HepG2 (cell line): ENCODE measurements around the gene CMIP. TPM values are rescaled to one million over a fixed set of nuclear protein-coding genes. Genes with fewer than 3 reads are reported as not detected.

Experiments used
- AKNA ChIP-seq: sonication (generic); formaldehyde crosslinking; IDR thresholded peaks from 2 replicates; pipeline ENCODE4 v1.4.0; 2020; ENCODE audit warnings: missing genetic modification reagents, borderline replicate concordance
- CCAR2 ChIP-seq: fragments of 200-400 bp; formaldehyde crosslinking; optimal IDR thresholded peaks from 2 replicates; pipeline ENCODE3; 2018; ENCODE audit warnings: low read depth, mild to moderate bottlenecking, low read length, moderate library complexity
- MAFF ChIP-seq: IDR thresholded peaks from 2 replicates; pipeline ENCODE4 v1.6.1; 2011; ENCODE audit warnings: low read depth, low read length, improper control_type of control experiment
- MIER2 ChIP-seq: IDR thresholded peaks from 2 replicates; pipeline ENCODE4 v1.6.1; 2016; ENCODE audit warnings: missing biosample characterization, missing genetic modification reagents
- MNT ChIP-seq: fragments of 450-650 bp; IDR thresholded peaks from 2 replicates; pipeline ENCODE4 v1.6.1; 2016
- PCBP2 ChIP-seq: fragments of 200-400 bp; formaldehyde crosslinking; optimal IDR thresholded peaks from 2 replicates; pipeline ENCODE3; 2018; ENCODE audit warnings: low read length, low read depth; ENCODE audit not compliant: poor library complexity, severe bottlenecking
- RBM22 ChIP-seq: fragments of 200-400 bp; formaldehyde crosslinking; optimal IDR thresholded peaks from 2 replicates; pipeline ENCODE3; 2017; ENCODE audit warnings: mild to moderate bottlenecking, low read length, moderate library complexity
- ZNF263 ChIP-seq: sonication (generic); formaldehyde crosslinking; IDR thresholded peaks from 2 replicates; pipeline ENCODE4 v1.4.0; 2020; ENCODE audit warnings: missing genetic modification reagents
- ZNF607 ChIP-seq: sonication (generic); formaldehyde crosslinking; IDR thresholded peaks from 2 replicates; pipeline ENCODE4 v1.5.1; 2020; ENCODE audit warnings: missing genetic modification reagents, mild to moderate bottlenecking, borderline replicate concordance
- ZNF687 ChIP-seq: sonication (generic); formaldehyde crosslinking; IDR thresholded peaks from 2 replicates; pipeline ENCODE4 v1.5.1; 2020; ENCODE audit warnings: mild to moderate bottlenecking, missing genetic modification reagents, moderate library complexity
- ZSCAN9 ChIP-seq: IDR thresholded peaks from 2 replicates; pipeline ENCODE4 v1.6.1; 2016; ENCODE audit warnings: borderline replicate concordance
- polyA plus RNA-seq, 8 experiments: library from polyadenylated mRNA; depleted of rRNA in 3 of 8; stranded (reverse) in 7 of 8; unstranded in 1 of 8; fragments of >200 nt; fragmentation: Illumina TruSeq in 4 of 8; extraction: Trizol in 4 of 8; gene quantifications; 2 replicates each; pipeline versions ENCODE4 v1.2.1 to v1.2.3, GENCODE V29; 2011 to 2016; ENCODE audit warnings: low read depth in 4 of 8, missing spikeins in 1 of 8, mixed read lengths in 1 of 8; ENCODE audit not compliant: insufficient read depth in 1 of 8
- total RNA-seq, 5 experiments: library from RNA; depleted of rRNA; stranded (reverse); fragments of >200 nt; fragmentation: Illumina TruSeq; extraction: Trizol; gene quantifications; 2 replicates each; pipeline ENCODE4 v1.2.3, GENCODE V29; 2016; ENCODE audit warnings: low read depth in 1 of 5

CMIP gene
- total and polyA plus RNA-seq, 2 of the 13 experiments (the other 11 are each of a cell fraction or from before 2014, with no cell fraction given), result 10.9 to 18.1 TPM

GRCh38 chr16:81703177-81704155 is 258.9 kb downstream of the CMIP start (continued):
- TF ChIP-seq ZNF607 (CRISPR knock-in tag) (no peak), ZSCAN9 (CRISPR knock-in tag) (no peak), ZNF263 (CRISPR knock-in tag) (0 out of 2 replicates have a peak, but pooled peaks have one; percentile 24), MIER2 (CRISPR knock-in tag) (no peak), MAFF (peak; percentile 55; the same call in 1 of the 2 replicates), RBM22 (peak; percentile 70), MNT (peak; percentile 22; the same call in 1 of the 2 replicates), ZNF687 (CRISPR knock-in tag) (peak; percentile 32; the same call in 1 of the 2 replicates), AKNA (CRISPR knock-in tag) (no peak), CCAR2 (no peak), PCBP2 (no peak)
